GM12892 (cell line): ENCODE results near the gene MUC6.
"Not testable (repeated sequence)": the region's sequence is repeated elsewhere in the genome, so short reads cannot be mapped to it uniquely, and the experiment has no call there.

Experiments used
- DNase-seq: peaks from one replicate; pipeline ENCODE4 v3.0.0; 2011; ENCODE audit not compliant: insufficient read length
- FAIRE-seq: peaks from 2 replicates; lab custom pipeline; 2011; peaks lifted over from hg19 to GRCh38; lab: Jason Lieb, UNC
- POLR2A ChIP-seq: IDR thresholded peaks from 2 replicates; pipeline ENCODE4 v1.6.1; 2011; ENCODE audit warnings: low read depth, low read length, control low read depth
- POLR2AphosphoS5 ChIP-seq: IDR thresholded peaks from 2 replicates; pipeline ENCODE4 v1.6.1; 2011; ENCODE audit warnings: low read depth, low read length, control low read depth
- TAF1 ChIP-seq: IDR thresholded peaks from 2 replicates; pipeline ENCODE4 v1.6.1; 2011; ENCODE audit warnings: low read depth, mild to moderate bottlenecking, control low read depth, low read length, borderline replicate concordance

The MUC6 gene

DNA sequence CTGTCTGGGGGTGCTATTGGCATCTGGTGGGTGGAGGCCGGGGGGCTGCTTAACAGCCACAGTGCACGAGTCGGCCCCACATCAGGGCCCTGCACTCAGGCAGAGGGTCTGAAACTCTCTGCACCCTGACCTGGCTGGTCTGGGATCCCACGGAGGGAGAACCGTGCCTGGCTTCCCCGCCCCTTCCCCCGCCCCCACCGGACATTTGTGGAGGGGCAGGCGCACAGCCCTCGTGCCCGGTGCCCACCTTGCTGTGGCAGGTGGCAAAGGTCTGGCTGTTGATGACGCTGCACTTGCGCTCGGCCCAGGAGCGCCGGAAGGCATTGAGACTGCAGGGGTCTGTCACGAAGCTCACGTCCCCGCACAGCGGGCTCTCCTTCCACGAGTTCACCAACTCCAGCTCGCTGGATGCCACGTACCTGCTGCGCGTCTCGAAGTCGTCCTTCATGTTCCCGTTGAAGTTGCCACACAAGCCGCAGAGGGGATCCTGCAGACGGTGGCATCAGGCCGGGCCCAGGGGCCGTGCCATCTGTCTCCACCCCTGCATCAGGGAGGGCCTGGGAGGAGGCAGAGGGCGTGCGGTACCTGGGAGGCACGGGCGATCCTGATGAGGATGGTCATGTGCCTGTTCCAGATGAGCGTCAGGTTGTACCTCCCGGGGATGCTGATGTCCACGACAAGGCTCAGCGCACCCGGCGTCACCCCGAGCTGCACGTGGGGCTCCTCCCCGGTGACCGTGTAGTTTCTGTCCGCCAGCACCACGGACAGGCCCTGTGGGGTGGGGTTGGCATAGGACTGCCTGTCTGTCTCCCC, 11.7 kb downstream of the MUC6 start:
- no peak for DNase-seq
- FAIRE-seq = no peak
- TF ChIP-seq TAF1 = no peak
- TF ChIP-seq POLR2A = no peak
- no peak for TF ChIP-seq POLR2AphosphoS5

DNA sequence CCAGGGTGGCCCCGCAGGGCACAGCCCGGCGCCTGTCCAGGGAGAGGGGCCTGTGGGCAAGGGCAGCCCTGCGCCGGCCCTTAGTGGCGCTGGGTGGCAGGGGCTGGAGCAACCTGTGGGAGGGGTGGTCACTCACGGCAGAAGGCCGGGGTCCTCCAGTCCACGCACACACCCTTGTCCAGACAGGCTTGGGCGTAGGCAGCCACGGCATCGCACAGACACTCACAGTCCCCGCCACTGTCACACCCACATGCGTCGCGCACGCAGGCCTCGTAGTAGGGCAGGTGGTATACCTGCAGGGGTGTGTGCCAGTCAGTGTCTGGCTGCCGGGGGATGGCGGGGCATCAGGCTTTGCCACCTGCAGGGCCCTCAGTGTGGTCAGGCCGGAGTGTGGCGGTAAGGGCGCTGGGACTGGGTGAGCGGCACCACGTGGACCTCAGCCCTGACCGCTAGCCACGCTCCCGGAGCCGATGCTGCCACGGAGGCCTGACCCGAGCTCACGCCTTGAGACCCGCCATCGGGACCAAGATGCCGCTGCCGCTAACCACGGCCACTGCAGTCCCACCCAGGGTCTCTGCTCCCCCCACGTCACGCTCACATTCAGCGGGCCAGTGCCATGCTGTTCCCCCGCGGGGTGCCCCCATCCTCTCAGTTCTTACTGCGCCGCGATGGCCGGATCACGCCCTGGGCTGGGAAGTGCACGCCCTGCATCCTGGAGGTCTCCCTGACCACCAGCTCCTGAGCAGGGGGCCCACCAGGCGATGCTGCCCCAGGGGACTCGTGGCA, 12.5 kb downstream of the MUC6 start:
- no peak for TF ChIP-seq POLR2AphosphoS5
- TF ChIP-seq TAF1 = no peak
- TF ChIP-seq POLR2A = no peak
- DNase-seq (no peak), FAIRE-seq (no peak)

DNA sequence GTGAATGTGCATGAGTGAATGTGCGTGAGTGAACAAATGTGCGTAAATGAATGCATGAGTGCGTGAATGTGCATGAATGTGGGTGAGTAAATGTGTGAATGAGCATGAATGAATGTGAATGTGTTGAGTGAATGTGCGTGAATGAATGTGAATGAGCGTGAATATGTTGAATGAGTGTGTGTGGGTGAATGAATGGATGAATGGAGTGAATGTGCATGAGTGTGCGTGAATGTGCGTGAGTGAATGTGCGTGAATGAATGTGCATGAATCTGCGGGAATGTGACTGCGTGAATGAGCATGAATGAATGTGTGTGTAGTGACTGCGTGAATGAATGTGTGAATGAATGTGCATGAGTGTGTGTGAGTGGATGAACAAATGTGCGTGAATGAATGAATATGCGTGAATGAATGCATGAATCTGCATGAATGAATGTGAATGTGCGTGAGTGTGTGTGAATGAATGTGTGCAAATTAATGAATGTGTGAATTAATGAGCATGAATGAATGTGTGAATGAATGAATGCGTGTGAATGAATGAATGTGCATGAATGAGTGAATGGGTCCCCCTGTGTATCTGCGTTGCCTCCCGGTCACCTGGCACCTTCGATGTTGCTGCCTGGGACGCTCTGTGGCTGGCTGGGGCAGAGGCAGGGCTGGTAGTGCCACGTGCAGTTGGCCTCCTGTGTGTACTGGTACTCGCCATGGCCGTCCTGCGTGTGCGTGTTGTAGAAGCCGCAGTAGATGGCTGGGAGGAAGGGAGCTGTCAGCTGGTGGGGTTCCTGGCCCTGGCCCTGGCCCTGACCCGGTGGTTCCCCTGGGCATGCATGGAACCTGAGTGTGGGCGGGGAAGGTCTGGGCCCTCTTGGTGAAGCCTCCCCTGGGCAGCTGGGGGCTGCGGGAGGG, 13.4 kb downstream of the MUC6 start:
- FAIRE-seq (no peak), DNase-seq (no peak)
- no peak for TF ChIP-seq TAF1
- no peak for TF ChIP-seq POLR2A
- no peak for TF ChIP-seq POLR2AphosphoS5

GRCh38 chr11:1022411-1022810, 14.1 kb downstream of the MUC6 start:
- DNase-seq (no peak), FAIRE-seq (no peak)
- TF ChIP-seq POLR2A (no peak), TAF1 (no peak)

- DNase-seq (no peak), FAIRE-seq (no peak)
- TF ChIP-seq POLR2A (no peak), POLR2AphosphoS5 (no peak), TAF1 (no peak)
Observed at GRCh38 chr11:1020211-1020905, 16.2 kb downstream of the MUC6 start.

DNA sequence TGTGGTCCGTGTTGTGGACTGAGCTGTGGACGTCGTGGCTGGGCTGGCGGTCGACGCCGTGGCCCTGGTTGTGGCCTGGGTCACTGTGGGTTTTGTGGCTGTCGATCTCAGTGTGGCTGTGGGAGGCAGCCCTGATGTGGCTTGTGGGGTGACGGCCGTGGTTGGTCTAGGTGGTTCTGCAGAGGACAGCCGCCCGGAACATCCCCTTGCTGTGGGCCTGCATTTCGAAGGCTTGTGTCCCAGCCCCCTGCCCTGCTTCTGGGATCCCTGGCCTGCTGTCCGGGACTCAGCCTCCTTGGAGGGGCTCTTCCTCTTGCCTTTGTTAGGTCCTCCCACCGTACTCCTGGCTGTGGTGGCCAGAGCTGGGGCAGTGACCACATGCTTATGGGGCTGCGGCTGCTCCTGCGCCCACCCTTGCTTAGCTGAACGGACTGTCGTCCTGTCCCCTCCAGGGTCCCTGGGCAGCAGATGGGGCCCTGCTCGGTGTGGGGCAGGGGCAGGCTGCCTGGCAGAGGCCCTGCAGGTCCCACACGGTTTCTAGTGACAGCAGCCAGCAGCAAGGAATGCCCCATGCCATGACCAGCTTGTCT, 17.1 kb downstream of the MUC6 start:
- no peak for TF ChIP-seq POLR2A
- no peak for TF ChIP-seq POLR2AphosphoS5
- TF ChIP-seq TAF1 = no peak
- FAIRE-seq (no peak), DNase-seq (no peak)

DNA sequence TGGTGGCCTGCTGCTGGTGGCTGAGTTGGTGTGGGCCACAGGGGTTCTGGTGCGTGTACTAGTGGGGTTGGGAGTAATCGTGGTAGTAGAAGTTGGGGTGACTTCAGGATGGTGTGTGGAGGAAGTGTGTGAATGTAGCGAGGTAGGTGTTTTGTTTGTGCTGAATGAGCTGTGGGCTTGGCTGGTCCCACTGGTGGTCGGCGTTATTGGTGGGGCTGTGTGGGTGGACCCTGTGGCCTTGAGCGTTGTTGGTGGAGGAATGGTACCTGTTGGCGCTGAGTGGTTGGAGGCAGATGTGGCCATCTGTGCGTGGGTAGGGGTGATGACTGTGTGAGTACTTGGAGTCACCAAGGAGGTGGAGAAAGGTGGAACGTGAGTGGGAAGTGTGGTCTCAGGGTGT, 18.4 kb downstream of the MUC6 start:
- FAIRE-seq (peak; percentile 71), DNase-seq (no peak)
- no peak for TF ChIP-seq TAF1
- no peak for TF ChIP-seq POLR2A
- no peak for TF ChIP-seq POLR2AphosphoS5

DNA sequence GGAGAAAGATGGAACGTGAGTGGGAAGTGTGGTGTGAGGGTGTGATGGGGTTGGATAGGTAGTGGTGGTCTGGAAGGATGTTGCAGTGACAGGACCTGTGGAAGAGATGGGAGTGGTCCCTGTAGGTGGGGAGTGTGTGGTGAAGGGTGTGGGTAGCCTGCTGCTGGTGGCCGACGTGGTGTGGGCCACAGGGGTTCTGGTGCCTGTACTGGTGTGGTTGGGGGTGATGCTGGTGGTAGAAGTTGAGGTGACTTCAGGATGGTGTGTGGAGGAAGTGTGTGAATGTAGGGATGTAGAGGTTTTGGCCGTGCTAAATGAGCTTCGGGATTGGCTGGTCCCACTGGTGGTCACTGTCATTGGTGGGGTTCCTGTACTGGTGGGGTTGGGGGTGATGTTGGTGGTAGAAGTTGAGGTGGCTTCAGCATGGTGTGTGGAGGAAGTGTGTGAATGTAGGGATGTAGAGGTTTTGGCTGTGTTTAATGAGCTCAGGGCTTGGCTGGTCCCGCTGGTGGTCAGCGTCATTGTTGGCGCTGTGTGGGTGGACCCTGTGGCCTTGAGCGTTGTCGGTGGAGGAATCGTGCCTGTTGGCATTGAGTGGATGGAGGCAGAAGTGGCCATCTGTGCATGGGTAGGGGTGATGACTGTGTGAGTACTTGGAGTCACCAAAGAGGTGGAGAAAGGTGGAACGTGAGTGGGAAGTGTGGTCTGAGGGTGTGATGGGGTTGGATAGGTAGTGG, 19.1 kb downstream of the MUC6 start:
- TF ChIP-seq POLR2A (no peak), TAF1 (no peak), POLR2AphosphoS5 (no peak)
- FAIRE-seq = no peak
- no peak for DNase-seq

- peak; percentile 99 for FAIRE-seq
- not testable (repeated sequence) for DNase-seq
Observed at GRCh38 chr11:1016610-1017126, 19.9 kb downstream of the MUC6 start.
